Inferior parietal cortex (tissue), 1 donor: ENCODE data around the gene NFKBIE.

ENCODE experiments used
- DNase-seq: peaks from one replicate; pipeline ENCODE4 v3.0.0-alpha.2; 2016; ENCODE audit errors: extremely low spot score

NFKBIE gene

GRCh38 chr6:44258325-44258863 is 7.0 kb downstream of the NFKBIE start:
- DNase-seq, result no peak

DNA sequence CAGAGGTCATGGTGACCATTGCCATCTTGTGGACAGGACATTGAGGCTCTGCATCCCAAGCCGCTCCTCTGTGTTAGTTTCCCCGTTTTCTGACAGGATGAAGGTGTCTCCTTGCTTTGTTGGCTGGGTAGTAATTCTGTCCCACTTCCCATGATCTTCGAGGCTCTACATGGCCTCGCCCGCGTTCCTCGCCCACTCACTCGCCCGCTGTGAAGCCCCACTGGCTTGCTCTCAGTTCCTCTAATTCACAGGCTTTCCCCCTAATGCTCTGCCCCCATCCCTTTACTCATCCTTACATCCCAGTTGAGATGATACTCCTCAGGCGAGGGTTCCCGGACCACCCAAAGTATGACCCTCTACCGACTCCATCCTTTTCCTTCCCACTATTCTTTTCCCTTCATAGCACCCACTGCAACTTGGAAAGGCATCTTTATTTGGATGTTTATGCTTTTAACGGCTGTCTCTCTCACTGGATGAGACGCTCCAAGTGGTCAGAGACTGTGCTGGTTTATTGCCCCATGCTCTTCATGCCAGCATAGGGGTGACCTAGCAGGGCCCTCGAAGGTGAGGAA is 7.5 kb downstream of the NFKBIE start:
- DNase-seq, result no peak

DNA sequence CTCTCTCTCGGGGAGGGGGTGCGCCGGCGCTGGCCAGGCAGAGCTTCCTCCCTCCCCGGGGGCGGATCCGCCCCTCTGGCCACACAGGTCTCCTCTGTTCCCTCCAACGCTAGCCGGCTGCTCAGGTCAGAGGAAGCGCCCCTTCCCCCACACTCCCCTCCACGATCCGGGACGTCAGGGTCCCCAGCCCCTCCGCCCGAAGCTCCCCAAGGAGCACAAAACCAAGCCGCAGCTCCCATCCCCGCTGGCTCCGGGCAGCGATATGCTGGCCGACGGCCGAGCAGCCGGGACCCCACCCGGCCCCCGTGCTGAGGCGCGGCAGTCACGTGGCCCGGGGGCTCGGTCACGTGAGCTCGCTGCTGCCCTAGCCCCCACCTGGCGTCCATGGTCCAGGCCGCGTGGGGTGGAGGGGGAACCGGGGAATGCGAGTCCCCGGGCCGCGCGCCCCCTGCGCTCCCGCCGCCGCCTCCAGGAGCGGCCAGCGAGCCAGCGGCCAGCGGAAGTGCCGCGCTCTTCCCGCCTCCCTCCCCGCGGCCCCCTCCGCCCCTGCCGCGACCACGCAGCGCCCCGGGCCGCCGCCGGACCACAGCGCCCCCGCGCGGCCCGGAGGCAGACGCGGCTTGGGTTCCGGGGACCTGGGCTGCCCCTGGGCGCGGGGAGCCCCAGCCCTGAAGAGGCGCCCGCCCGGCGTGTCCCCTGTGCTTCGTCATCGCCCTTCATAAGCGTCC is 8.2 kb downstream of the NFKBIE start, which contains the start of gene SLC35B2:
TSS of gene SLC35B2 (minus strand) at position 504 of the 728 bp plus-strand sequence. CDS start at position 386, 118 bp downstream.
- DNase-seq, result peak; percentile 76

DNA sequence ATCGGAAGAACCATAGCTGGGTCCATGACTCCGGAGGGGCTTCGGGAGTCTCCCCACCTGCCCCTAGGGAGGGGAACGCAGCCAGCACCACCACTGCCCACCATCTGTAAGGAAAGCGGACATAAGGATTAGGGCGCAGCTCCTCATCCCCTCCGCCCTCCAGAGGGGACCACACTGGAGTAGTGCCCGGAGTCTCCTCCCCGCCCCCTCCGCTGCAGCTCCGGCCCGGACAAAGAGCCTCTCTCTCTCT is 8.7 kb downstream of the NFKBIE start:
- no peak for DNase-seq

GRCh38 chr6:44255871-44256774 is 9.2 kb downstream of the NFKBIE start:
- DNase-seq, result no peak

GRCh38 chr6:44255105-44255808 is 10.1 kb downstream of the NFKBIE start:
- DNase-seq, result no peak

- DNase-seq, result no peak
Observed at GRCh38 chr6:44254191-44255104, 10.9 kb downstream of the NFKBIE start.

DNA sequence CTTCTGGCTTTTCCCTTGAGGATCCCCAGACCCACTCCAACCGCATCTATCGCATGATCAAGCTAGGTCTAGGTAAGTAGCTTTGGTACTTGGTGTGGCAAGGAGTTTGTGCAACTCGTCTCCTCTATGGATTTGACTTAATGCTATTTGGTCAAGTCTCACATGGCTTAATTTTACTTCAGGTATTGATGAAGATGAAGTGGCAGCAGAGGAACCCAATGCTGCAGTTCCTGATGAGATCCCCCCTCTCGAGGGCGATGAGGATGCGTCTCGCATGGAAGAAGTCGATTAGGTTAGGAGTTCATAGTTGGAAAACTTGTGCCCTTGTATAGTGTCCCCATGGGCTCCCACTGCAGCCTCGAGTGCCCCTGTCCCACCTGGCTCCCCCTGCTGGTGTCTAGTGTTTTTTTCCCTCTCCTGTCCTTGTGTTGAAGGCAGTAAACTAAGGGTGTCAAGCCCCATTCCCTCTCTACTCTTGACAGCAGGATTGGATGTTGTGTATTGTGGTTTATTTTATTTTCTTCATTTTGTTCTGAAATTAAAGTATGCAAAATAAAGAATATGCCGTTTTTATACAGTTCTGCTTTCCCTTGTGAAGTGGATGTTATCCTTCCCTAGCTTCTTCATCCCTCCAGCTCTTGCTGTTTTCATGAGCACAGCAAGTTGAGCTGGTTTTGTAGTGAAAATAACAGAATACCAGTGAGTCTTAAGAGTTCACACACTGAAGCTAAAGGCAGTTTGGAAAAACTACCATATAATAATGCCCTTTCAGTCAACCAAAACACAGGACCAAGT is 11.8 kb downstream of the NFKBIE start:
- no peak for DNase-seq

DNA sequence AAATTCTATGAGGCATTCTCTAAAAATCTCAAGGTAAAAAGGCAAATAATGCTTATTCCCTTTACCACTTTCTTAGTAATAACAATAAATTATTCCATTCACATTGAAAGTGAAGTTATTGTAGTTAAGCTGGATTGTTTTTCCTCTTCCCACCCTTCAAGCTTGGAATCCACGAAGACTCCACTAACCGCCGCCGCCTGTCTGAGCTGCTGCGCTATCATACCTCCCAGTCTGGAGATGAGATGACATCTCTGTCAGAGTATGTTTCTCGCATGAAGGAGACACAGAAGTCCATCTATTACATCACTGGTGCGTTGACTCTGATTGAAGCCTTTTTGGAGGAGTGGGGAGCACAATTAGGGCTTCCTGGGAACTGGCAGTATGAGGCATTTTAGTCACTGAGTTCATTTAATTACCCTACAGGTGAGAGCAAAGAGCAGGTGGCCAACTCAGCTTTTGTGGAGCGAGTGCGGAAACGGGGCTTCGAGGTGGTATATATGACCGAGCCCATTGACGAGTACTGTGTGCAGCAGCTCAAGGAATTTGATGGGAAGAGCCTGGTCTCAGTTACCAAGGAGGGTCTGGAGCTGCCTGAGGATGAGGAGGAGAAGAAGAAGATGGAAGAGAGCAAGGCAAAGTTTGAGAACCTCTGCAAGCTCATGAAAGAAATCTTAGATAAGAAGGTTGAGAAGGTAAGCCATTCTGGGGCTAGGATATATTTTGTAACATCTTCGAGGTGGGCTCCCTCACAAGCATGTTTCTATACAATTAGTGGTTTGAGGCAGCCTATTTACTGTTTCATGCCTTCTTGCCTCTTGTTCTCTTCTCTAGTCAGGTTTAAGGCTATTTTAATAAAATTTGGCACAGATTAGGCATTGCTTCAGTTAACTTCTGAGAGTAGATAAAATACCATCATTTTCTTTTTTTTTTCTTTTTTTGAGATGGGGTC is 13.5 kb downstream of the NFKBIE start:
- no peak for DNase-seq

DNA sequence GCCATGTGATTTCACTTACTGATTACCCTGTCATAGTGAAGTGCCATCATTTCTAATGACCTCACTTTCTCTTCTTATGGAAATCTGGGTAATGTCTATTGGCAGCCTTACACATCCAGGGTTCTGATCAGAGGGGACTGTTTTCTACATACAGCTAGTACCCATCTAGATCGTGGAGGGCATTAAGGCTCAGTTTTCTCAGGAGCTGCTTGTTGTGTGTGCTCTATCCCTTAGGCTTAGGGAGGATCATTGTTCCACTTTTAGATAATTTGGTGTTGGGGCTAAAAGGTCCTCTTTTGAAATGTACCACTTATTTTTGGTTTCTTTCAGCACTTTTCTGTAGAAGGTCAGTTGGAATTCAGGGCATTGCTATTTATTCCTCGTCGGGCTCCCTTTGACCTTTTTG is 14.6 kb downstream of the NFKBIE start:
- no peak for DNase-seq

GRCh38 chr6:44250067-44250717 is 15.2 kb downstream of the NFKBIE start:
- DNase-seq, result no peak

- DNase-seq, result no peak
Observed at GRCh38 chr6:44249082-44249748, 16.1 kb downstream of the NFKBIE start.

DNA sequence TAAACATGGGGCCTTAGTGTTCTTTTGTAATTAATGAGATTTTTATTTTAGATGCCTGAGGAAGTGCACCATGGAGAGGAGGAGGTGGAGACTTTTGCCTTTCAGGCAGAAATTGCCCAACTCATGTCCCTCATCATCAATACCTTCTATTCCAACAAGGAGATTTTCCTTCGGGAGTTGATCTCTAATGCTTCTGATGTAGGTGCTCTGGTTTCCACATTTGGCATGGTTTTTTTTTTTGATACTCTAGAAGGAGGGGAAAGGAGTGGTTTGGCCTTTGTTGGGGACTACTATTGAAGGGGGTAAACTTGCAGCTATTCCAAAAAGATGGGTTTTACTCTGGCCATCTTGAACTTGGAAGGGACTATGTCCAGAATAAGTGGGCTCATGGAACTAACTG is 16.8 kb downstream of the NFKBIE start:
- no peak for DNase-seq

DNA sequence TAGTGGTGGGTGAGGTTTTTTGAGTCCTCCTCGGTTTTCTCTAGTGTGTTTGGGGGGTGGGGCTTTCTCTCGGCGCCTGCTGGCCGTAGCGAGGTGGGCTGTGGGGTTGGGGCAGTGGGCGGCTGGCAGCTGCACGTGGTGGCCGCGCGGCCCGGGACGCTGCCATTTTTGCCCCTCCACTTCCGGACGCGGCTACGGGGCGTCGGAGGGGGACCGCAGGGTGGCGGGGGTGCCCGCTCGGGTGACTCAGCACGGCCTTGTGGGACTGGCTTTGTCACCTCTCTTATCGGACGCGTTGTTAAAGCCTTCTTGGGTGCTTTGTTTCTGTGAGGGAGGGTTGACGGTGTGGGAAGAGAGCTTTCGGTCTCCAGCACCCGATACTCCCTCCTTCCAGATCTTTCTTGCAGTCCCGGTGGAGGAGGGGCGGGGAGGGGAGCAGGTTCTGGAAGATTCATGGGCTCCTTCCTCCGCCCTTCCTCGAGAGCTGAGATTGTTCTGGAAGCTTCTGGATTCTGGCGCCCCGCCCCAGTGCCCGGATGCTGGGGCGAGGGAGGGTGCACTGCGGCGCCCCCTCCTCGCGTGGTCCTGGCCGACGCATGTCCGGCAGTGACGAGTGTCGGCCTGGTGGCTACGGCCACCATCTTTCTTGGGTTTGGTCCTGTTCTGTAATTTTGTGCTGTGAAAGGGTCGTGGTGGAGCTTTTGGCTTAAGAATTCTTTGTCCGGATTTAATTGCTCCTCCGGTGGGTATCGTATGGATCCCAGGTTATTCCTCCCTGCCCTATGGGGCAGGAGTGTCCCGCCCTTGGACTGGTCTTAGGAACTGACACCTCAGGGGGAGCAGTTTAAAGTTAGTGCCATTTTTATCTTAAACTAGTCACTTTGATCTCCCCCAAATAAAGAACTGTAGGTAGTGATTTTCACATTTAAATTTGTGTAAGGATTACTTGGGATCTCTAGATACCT is 17.7 kb downstream of the NFKBIE start:
- DNase-seq, result peak; percentile 71

DNA sequence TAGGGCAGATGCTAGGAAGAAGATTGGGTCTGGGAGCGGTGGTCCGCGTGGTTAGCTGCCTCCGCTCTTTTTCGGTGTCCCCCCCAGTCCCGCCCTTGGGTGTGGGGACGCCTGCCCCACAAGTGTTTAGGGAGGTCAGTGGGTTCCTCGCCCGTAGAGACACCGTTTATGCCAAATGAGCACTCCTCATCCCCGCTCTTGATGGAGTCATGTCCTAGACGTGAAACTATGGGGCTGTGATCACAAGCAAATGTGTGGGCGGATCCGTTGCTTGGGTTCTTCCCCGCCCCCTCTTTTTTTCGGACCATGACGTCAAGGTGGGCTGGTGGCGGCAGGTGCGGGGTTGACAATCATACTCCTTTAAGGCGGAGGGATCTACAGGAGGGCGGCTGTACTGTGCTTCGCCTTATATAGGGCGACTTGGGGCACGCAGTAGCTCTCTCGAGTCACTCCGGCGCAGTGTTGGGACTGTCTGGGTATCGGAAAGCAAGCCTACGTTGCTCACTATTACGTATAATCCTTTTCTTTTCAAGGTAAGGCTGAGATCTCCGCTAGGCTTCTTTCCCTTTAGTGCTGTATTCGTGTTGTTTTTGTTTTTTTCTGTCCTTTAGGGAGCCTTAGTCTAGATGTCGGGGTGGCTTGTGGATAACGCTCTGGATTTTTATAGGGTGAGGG is 18.6 kb downstream of the NFKBIE start, which contains the start of gene HSP90AB1:
TSS of gene HSP90AB1 (plus strand) at position 439 of the 675 bp plus-strand sequence. CDS start 1,529 bp downstream, outside the sequence.
- DNase-seq, result peak; percentile 98
